Measurements from ENCODE around the gene POU6F2.

DNA sequence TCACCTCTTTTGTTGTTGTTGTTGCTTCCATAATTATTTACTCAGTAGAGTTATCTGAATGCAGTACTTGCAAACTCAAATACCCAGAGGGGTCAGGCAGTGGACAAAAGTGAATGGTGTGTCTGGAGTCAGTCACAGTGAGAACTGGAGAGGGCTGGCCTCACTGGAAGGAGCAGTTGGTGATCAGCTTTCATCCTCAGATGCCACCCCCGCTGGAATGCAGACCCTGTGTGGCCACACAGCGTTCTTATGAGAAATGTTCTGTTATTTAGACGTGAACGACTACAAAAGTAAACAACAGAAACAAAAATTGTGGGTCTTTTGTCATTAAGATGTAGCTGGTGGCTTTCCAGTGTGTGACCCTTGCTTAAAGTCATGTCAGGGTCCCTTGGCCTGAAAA lies 39.1 kb upstream of the POU6F2 start:
- no peak for TF ChIP-seq POLR2A (IDR thresholded peaks at IDR 0.05)
- TF ChIP-seq, protein P1, sequence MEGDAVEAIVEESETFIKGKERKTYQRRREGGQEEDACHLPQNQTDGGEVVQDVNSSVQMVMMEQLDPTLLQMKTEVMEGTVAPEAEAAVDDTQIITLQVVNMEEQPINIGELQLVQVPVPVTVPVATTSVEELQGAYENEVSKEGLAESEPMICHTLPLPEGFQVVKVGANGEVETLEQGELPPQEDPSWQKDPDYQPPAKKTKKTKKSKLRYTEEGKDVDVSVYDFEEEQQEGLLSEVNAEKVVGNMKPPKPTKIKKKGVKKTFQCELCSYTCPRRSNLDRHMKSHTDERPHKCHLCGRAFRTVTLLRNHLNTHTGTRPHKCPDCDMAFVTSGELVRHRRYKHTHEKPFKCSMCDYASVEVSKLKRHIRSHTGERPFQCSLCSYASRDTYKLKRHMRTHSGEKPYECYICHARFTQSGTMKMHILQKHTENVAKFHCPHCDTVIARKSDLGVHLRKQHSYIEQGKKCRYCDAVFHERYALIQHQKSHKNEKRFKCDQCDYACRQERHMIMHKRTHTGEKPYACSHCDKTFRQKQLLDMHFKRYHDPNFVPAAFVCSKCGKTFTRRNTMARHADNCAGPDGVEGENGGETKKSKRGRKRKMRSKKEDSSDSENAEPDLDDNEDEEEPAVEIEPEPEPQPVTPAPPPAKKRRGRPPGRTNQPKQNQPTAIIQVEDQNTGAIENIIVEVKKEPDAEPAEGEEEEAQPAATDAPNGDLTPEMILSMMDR (IDR thresholded peaks at IDR 0.05) = no peak
